Cardiac septum (tissue), 1 donor: ENCODE results near the gene SPHK2. TPM values are rescaled to one million over a fixed set of nuclear protein-coding genes. Genes with fewer than 3 reads are reported as not detected.

Source experiments
- DNase-seq: peaks from one replicate; pipeline ENCODE4 v3.0.0-alpha.2; 2020; ENCODE audit warnings: low spot score
- intact Hi-C: fragments of 100-400 bp; cut with DNase I; formaldehyde crosslinking; loops from one replicate; pipeline ENCODE4 v1.14.0; 2022
- total RNA-seq: library from RNA; stranded (reverse); fragmentation: NEBNext Ultra II Directional; extraction: Animal tissue kit (Norgen Biotek cat#: 25700); gene quantifications from one replicate; pipeline ENCODE4 v1.2.1, GENCODE V29; 2021
- donor health status: DM: no; HTN: no; CAD: no.

Gene SPHK2
- total RNA-seq, 1 donor from 2014 or later, result 8.5 TPM

DNA sequence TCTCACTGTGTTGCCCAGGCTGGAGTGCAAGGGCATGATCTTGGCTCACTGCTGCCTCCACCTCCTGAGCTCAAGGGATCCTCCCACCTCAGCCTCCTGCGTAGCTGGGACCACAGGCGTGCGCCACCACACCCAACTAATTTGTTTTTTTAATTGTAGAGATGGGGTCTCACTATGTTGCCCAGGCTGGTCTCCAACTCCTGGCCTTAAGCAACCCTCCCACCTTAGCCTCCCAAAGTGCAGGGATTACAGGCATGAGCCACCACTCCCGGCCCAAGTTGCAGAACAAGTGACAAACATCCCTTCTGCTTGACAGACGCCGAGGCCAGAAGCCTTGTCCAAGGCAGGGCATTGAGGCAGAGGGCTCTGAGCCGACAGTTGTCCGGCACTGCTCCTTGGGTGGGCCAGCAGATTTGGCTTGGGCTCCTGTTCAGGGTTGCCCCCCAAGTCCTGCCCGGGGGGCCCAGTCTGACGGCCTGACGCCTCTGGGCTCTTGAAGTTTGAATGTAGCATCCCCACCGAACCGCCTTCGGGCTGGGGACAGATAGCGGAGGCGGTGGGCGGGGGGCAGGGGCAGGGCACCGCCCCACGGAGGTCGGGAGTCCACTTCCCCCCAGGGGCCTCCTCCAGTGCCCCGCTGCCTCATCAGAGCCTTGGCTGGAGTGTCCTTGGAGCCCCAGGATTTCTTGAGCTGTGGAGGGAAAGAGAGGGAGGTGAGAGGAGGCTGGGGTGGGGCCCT is 18.5 kb upstream of the SPHK2 start:
- intact Hi-C loops, result no loop called here
- no peak for DNase-seq

DNA sequence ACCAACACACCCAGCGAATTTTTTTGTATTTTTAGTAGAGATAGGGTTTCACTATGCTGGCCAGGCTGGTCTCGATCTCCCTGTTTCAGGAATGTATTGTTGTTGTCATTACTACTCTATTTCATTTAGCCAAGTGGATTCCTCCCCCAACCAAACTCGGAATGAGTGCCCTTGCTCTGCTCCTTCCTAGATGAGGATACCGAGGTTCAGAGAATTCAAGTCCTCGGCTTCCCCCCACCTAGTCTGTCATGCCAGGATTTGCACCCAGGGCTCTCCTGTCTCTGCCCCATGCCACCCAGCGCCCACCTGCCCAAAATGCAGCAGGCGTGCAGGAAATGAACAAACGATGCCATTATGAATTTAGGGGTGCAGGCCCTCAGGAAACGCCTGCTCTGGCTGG is 16.3 kb upstream of the SPHK2 start:
- intact Hi-C loops, result no loop called here
- DNase-seq, result no peak

DNA sequence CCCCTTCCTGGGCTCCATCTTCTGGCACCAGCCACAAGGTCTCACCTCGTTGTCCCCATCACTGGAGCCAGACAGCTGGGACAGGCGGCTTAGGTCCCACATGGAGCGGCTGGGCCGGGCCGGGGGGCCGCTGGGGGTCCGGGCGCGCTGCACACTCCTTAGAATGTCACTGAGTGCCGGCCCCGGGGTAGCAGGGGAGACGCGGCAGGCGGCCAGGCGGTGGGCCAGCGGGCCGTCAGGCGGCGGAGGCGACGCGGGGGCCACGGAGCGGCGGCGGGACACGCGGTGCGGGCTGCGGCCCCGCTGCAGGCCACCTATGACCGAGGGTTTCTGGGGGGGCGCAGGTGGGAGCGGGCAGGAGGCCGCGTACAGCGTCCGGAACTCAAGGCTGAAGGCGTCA is 15.9 kb upstream of the SPHK2 start:
- no peak for DNase-seq
- intact Hi-C loops, result no loop called here

DNA sequence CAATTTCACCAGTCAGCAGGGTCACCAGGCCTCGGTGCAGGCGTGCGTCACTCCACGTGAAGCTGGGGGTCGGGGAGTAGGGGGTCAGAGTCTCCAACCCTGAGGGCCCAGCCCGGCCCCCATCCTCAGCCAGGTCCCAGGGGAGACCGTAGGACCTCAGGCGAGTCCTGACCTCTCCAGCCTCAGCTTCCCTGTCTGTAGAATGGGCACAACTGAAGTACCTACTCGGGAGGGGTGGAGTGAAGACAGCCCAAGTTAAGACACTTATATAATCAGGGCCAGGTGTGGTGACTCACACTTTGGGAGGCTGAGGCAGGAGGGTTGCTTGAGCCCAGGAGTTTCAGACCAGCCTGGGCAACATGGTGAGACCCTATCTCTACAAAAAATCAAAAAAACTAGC is 15.5 kb upstream of the SPHK2 start:
- no peak for DNase-seq
- intact Hi-C loops, result no loop called here

DNA sequence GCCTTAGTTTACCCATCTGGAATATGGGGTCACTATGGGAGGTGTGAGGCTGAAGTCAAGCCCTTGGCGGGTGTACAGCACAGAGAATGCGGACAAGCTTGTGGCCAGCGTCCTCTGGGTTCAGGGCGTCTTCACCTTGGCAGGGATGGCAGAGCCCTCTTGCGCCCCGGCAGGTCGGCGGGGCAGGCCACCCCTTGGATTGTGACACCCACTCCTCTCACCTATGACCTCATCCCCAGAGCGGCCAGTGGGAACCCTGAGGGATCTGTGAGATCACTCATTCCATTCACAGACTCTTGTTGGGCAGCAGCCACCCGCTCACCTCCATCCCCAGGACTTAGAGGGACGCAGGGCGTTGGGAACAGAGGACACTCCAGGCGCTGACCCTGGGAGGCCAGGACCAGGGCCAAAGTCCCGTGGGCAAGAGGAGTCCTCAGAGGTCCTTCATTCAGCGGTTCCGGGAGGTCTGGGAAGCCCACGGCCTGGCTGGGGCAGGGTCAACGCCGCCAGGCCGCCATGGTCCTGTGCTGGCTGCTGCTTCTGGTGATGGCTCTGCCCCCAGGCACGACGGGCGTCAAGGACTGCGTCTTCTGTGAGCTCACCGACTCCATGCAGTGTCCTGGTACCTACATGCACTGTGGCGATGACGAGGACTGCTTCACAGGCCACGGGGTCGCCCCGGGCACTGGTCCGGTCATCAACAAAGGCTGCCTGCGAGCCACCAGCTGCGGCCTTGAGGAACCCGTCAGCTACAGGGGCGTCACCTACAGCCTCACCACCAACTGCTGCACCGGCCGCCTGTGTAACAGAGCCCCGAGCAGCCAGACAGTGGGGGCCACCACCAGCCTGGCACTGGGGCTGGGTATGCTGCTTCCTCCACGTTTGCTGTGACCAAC is 12.6 kb upstream of the SPHK2 start, which contains the start of gene SPACA4:
Gene SPACA4 (plus strand): TSS at position 280 of the 896 bp plus-strand sequence. CDS start 237 bp downstream, at position 517.
- no peak for DNase-seq
- intact Hi-C loops, result no loop called here

DNA sequence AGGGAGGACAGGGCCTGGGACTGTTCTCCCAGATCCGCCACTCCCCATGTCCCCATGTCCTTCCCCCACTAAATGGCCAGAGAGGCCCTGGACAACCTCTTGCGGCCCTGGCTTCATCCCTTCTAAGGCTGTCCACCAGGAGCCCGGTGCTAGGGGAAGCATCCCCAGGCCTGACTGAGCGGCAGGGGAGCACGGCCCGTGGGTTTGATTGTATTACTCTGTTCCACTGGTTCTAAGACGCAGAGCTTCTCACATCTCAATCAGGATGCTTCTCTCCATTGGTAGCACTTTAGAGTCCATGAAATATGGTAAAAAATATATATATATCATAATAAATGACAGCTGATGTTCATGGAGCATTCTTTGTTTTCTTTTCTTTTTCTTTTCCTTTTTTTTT is 11.9 kb upstream of the SPHK2 start:
- DNase-seq, result no peak
- intact Hi-C loops, result no loop called here

DNA sequence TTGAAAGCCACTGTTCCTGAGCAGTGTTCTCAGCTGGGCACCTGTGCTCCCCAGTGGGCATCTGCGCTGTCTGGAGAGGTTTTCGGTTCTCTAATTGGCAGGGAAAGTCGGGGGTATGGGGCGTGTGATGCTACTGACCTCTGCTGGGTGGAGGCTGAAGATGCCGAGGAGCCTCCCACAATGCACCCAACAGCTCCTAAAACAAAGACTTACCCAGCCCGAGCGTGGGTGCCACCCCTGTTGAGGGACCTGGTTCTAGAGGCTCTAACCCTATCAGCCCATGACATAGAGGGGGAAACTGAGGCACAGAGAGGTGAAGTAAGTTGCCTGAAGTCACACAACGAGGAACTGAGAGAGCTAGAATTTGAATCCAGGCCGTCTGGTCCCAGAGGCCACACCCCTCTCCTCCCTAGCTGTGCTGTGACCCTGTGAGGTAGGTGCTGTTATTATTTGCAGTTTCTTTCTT is 10.5 kb upstream of the SPHK2 start:
- intact Hi-C loops, result no loop called here
- DNase-seq, result no peak

DNA sequence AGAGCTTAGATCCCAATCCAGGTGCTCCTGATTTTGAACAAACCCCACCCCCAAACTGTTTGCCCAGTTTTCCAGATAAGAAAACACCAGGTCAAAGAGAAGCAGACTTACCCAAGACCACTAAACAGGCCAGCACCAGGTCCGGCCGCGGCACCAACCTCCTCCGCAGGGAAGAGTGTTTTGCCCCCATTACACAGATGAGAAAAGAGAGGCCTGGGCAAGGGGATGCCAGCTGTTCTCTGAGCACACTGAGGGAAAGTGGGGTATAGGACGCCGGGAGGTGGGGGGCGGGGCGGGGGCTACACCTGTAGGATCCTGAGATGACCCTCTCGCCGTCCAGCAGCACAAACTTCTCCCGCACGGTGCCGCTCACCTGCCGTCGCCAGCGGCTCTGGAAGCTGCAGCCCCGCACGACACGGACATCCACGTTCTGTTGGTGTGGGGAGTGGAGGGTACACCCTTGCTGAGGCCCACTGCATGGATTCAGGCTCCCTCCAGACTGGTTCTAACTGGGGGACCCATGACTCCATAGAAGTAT is 9.7 kb upstream of the SPHK2 start:
- no peak for DNase-seq
- intact Hi-C loops, result no loop called here

DNA sequence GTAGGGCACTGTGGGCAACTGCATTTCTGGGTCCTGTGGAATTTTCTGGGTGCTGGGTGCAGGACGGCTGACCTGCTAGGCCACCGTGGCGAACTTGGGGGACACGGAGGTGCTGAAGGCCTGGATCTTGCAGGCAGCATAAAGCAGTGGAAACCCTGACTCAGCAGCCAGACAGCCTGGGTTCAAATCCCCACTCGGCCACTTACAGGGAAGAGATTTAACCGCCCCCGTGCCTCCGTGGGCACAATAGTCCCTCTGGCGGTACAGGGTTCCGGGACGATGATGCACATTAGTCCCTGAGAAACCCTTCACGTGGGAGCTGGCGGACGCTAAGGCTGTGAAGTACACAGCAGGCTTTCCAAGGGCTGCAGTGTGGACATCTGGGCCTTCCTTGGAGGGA is 7.4 kb upstream of the SPHK2 start:
- intact Hi-C loops, result no loop called here

DNA sequence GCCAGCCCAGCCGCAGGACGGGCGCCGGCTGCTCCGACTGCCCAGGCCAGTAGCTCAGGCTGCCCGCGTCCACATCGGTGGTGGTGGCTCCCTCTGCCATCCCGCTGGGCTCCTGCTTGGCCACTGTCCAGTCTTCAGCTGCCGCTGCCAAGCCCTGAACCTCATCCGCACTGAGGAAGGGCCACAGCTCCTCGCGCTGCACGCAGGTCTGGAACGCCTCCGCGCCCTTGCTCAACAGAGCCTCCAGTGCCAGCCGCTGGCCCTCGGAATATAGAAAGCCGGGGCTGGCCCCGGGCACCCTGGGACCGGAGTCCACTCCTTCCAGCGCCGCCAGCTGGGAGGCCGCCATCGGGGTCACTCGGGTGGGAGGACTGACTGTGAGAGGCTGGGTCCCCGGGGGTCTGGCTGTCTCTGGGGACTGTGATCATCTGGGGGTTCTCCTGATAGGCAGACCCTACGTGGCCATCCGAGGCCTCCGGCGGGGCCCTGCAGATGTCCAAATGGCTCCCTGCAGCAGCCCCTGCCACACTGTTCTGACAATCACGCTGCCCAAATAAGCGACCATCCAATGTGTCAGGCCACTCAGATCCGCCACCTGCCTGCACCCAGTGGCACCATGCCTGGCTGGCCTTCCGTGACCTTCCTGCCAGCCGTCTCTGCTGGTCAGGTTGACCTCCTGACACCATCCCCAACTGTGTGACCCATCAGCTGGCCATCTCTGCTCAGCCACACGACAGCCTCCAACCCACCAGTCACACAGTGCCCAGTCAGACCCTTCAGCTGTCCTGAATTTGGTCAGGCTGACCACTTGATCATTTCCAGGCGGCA is 6.1 kb upstream of the SPHK2 start:
- intact Hi-C loops, result no loop called here
- DNase-seq, result no peak

More for the DNA sequence above, 7.4 kb upstream of the SPHK2 start:
- DNase-seq, result no peak

DNA sequence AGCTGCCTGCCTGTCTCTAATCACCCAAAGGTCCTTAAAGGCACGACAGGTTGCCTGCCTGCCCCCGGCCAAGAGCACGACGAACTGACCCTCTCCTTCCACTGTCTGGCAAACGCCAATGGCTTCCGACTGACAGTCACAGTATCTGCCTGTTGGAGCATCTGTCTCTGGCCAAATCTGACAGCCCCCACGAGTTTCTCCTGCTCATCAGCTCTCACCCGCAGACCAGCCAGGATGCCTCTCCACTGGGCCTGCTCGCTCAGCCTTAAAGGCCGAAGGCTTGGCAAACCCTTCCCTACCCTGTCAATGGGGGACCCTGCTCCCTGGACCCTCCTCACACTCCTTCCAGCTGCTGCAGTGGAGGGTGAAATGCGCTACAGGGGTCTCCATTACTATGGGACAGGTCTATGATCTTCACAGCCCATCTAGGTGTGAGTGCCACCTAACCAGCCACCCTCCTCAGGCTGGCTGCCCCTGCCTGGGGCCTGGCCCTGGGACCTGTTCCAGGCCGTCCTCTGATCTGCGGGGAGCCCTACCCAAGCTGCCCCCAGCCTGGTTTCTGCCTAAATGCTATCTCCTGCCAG is 5.4 kb upstream of the SPHK2 start:
- intact Hi-C loops, result no loop called here
- no peak for DNase-seq

DNA sequence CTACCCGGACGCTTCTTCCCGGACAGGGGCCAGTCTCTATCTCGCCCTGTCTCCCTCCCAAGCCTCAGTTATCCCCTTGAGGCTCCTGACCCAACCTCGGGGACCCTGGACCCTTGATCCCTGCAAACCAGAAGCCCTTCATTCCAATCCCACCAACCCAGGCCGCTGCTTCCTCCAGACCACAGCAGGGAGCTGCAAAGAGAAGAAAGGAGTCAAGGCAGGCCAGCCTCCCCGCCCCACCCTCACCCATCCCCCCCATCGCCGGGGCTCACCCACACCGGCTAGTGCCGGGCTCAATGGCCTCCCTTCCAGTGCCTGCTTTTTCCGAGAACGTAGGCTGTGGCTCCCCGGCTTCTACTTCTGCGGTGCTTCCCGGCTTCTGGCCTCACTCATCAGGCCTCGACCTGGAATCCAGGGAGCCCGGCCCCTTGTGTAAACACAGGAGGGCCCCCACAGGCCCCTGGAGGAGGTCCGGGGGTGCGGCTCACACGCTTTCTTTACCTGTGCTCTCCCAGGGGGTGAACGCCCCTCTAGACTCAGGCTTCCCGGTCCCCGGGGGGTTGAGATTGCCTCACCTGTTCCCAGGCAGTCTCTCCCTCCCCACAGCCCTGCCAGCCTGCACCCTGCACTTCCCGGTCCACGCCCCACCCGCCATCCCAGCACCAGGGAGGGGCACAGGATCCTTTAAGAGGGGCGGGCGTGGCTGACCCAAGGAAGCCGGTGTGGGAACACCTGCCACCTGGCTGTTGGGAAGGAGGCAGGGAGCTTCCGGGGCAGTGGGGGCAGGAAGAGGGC is 4.7 kb upstream of the SPHK2 start, which contains the start of gene FAM83E:
Gene FAM83E (minus strand): TSS at position 641 of the 795 bp plus-strand sequence. CDS start 1,704 bp downstream, outside the sequence.
- intact Hi-C loops, result no loop called here
- no peak for DNase-seq

DNA sequence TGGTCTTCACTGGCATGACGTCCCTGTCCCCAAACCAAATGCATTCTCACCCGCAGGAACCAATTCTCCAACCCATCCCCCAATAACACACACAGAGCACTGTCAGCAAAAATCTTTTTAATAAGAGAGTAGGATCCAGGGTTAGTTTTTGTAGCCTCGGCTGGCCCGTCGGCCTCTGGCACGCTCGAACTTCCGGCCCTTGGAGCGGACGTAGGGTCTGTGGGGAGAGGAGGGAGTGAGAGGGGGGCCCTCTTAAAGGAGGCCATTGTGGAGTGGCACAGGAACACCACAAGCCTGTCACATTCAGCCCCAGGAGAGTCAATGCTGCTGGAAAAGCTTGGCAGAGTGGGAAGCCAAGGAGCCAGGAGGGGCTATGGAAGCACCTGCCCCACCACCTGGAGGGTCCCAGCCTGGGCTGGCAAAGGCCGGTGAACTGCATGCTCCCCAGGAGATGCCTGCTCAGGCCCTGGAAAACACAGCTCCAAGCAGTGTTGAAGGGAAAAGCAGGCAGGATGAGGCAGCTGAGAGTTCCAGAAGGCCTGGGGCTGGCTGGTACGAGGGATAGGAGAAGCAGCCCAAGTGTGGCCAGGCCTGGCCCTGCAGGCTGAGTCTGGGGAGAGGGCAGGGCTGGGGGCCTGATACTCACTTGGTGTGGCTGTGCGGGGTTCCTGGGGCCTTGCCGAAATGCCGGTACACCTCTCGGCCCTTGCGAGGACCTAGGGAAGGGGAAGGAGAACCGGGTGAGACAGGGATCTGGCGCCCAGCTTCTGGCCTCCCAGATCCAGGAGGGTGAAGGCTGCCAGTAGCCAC is 3.9 kb upstream of the SPHK2 start:
- intact Hi-C loops, result no loop called here
- no peak for DNase-seq

DNA sequence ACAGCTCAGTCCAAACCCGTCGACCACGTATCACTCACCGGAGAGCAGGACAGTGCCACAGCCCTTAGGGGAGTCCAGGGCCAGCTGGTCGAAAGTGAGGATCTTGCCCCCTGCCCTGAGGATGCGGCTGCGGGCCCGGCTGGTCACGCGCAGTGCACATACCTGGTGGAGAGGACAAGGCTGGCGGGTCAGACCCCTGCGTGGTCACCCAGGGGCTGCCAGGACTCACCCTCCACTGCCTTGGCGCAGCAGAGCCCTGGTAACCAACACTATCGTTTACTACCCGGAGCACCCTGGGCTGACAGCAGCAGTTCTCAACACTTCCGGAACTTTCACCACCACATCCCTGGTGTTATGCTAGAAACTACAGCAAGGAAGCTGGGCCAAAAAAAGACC is 3.3 kb upstream of the SPHK2 start:
- intact Hi-C loops, result no loop called here
- DNase-seq, result no peak

DNA sequence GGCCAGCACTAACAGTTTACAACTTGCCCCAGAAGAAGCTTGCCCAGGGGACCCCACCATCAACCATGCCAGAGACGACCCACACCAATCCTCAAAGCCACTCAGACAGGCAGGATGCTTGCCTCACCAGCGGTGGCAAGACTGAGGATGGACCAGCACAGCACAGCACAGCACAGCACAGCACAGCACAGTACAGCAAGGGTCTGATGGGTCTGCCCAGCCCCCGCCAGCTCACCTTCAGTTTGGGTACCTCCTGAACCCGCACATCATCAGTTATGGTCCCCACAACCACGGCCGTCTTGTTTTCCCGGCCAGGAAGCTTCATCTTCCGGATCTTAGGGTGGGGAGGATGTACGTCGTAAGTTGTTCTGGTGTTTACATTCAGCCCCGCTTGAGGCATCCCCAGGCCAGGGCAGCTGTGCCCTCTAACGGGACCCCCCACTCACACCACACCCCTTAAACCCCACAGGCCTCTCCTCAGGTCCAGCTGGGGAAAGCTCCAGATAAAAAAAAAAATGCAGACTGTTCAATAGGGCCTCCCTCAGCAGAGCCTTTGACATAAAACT is 2.7 kb upstream of the SPHK2 start:
- DNase-seq, result no peak
- intact Hi-C loops, result no loop called here

DNA sequence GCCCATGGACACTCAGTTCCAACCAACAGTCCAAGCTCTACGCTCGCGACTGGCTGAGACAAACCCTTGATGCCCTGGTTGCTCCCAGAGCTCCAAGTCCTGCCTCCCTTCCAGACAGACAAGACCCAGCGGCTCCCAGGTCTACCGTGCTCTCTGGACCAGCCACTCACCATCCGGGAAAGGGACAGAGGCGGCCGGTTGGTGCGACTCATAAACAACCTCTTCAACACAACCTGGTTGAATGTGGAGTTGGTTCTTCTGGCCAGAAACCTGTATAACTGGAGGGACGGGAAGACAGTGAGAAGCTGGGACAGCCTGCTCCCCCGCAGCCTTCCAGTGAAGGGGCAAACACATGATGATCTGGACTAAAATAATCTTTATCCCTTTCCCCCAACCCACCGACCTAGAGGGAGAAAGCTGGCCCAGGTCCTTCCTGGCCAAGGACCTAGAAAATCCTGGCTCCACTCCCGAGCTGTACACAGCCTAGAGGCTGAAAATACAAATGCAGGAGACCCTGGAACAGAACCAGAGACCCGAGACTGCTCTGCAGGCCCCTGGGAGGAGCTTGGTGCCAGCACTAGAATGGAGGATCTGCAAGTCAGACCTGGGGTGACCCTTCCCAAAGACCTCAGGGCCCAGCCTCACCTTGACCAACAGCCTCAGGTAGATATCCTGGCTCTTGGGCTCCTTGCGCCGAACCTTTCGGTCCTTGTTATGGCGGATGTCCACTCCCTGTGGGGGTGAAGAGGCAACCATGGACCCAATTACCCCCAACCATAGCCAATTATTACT is 2.0 kb upstream of the SPHK2 start:
- DNase-seq, result no peak
- intact Hi-C loops, result no loop called here
